ENCODE measurements around the gene FLNB.
A peak's percentile ranks its signal among the peaks of the same experiment; 100 is the strongest.
"Not testable (repeated sequence)": the region's sequence is repeated elsewhere in the genome, so short reads cannot be mapped to it uniquely, and the experiment has no call there.

Gene FLNB

DNA sequence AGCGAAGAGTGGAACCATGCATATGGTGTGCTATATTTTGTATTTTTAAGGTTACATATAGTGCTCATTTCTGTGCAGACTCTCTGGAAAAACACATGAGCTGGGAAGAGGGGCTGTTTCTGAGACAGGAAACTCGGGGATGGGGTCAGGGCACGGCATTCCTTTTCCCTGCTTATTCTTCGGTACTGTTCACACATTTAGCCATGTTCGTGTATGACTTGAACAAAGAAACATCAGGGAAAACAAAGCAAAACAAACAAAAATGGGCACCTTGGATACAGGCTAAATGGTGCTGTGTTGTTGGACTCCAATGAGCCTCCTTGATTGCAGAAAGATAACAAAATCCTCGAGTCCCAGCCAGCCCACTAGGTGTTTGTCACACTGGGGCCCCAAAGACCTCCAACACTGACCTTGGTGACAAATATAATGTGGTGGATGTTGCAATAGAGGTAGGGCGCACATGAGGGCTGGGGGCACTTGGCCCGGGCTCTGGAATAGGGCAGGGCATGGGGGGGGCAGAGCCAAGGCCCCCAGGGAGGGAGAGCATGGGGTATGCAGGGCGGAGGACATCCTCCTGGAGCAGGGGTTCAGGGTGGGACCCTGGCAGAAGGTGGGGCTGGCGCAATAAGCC is 183.3 kb downstream of the FLNB start:
- Mint-ChIP-seq H3K9me3 (peaks cover 3% of the 10 kb centered on the region in 2 donors), H3K27ac (no peak overlapping the region), H3K4me1 (peaks cover 6 to 13% of the 10 kb centered on the region in 2 donors), H3K27me3 (no peaks in the 10 kb centered on the region), H3K4me3 (no peak overlapping the region), H3K36me3 (peaks cover 4 to 17% of the 10 kb centered on the region in 2 donors)
- DNase-seq (no peak), ATAC-seq (replicated peaks) (no peak)

DNA sequence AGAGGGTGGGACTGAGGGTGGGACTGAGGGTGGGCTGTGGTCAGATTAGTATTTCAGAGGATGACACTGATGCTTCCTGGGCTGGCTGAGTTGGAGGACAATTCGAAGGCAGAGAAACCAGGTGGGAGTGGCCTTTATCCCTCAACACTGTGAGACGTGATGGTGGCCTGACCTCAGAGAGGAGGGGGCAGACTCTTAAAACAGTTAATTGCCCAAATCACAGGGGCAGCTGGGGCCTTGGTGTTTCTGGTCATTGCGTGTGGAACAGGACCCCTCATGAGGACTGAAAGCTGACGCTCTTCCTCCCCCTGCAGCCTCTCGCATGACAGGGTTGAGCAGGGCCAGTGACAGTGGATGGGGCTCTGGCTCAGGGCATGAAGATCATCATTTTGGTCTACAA is 183.8 kb downstream of the FLNB start:
- Mint-ChIP-seq H3K27me3 (no peaks in the 10 kb centered on the region), H3K36me3 (peaks cover 5 to 20% of the 10 kb centered on the region in 2 donors), H3K4me1 (peaks cover 12 to 19% of the 10 kb centered on the region in 2 donors), H3K4me3 (no peak overlapping the region), H3K9me3 (peaks cover 3% of the 10 kb centered on the region in 2 donors), H3K27ac (peak overlapping the region; percentile 70)
- ATAC-seq (replicated peaks) (no peak), DNase-seq (no peak)

DNA sequence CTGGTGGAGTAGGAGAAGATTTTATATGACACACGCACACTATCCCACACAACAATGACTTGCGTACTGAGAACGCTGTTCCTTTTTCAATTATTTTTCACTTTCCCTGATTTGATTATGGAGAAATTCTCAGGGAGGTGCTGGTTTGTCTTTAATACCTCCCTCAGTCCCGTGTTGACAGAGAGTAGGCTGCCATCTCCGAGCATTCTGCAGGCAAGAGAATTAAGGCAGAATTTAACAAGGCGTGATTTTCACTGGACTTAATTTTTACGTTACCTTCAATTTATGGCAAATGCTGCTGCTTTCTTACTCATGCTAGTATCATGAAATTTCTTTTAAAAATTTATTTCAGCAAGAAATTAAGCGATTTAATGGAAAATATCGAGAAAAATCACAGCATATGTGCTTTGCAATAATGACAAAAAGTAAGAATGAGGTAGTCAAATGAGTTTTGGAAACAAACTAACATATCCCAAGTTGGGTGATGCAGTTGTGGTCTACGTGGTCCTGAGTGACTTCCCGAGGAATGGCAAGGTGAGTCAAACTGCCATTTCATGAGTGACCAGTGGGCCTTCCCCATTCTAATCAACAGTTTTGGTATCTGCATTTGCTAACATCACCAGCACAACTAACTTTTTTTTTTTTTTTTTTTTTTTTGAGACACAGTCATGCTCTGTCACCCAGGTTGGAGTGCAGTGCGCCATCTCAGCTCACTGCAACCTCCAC is 185.6 kb downstream of the FLNB start:
- peak overlapping the region; percentile 84 for H3K27ac Mint-ChIP-seq
- no peak for ATAC-seq (replicated peaks)
- peaks cover 5 to 24% of the 10 kb centered on the region in 2 donors for H3K36me3 Mint-ChIP-seq
- peaks cover 25 to 26% of the 10 kb centered on the region in 2 donors for H3K4me1 Mint-ChIP-seq
- peaks cover 3% of the 10 kb centered on the region in 2 donors for H3K9me3 Mint-ChIP-seq
- DNase-seq: no peak
- no peaks in the 10 kb centered on the region for H3K27me3 Mint-ChIP-seq
- no peak overlapping the region for H3K4me3 Mint-ChIP-seq

DNA sequence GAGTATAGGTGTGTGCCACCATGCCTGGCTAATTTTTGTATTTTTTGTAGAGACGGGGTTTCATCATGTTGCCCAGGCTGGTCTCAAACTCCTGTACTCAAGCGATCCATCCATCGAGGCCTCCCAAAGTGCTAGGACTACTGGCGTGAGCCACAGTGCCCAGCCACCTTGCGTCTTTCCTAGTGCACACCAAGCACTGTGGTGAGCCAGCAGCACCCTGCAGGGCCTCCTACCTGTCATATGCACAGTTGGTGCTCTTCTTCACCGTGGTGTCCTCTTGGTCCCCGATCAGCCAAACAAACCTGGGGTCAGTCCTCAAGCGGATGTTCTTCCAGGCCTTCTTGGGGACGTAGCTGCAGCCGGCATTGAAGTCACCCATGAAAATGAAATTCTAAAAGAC is 189.4 kb downstream of the FLNB start:
- Mint-ChIP-seq H3K27ac (peak overlapping the region; percentile 77), H3K4me3 (no peak overlapping the region), H3K9me3 (peaks cover 3 to 5% of the 10 kb centered on the region in 2 donors), H3K27me3 (no peaks in the 10 kb centered on the region), H3K4me1 (peaks cover 46 to 58% of the 10 kb centered on the region in 2 donors), H3K36me3 (peaks cover 11 to 27% of the 10 kb centered on the region in 2 donors)
- ATAC-seq (replicated peaks): no peak
- no peak for DNase-seq

DNA sequence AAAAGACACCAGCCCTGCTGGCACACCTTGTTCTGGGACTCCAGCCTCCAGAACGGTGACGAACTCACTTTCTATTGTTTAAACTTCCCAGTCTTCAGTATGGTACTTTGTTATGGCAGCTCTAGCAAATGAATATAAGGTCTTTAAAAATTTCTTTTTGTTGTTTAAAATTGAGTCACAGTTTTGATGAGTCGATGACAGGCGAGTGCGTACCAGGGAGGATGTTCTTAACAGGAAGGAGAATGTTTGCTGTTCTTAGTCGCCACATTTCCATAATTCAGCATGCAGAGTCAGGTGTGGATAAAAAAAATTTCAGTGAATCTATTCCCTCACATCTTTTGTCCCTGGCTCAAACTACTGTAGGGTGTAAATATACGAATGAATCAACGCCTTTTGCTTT is 190.1 kb downstream of the FLNB start:
- no peaks in the 10 kb centered on the region for H3K27me3 Mint-ChIP-seq
- peak overlapping the region; percentile 77 for H3K27ac Mint-ChIP-seq
- DNase-seq (no peak), ATAC-seq (replicated peaks) (no peak)
- H3K36me3 Mint-ChIP-seq: peaks cover 11 to 27% of the 10 kb centered on the region in 2 donors
- H3K9me3 Mint-ChIP-seq: peaks cover 3 to 4% of the 10 kb centered on the region in 2 donors
- no peak overlapping the region for H3K4me3 Mint-ChIP-seq
- H3K4me1 Mint-ChIP-seq: peaks cover 52 to 66% of the 10 kb centered on the region in 2 donors

DNA sequence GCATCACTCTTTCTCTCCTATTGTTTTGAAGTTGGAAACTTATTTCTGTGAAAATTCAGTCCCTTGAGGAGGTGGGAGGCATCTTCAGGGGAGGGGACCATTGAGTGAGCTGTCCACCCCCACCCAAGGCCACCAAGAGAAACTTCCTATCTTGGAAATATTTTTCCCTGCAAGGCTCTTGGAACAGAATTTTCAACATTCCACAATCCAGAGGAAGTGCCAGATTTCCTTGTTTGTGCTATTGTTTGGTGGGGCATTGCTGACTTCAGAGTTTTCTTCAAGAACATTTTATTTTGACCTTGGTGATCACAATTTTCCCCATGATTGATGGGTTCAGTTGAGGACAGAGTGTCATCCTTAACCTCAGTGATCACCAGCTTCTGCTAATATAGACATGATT is 190.6 kb downstream of the FLNB start:
- no peak overlapping the region for H3K4me3 Mint-ChIP-seq
- H3K36me3 Mint-ChIP-seq: peaks cover 8 to 23% of the 10 kb centered on the region in 2 donors
- H3K9me3 Mint-ChIP-seq: peaks cover 2 to 4% of the 10 kb centered on the region in 2 donors
- peaks cover 50 to 70% of the 10 kb centered on the region in 2 donors for H3K4me1 Mint-ChIP-seq
- DNase-seq (no peak), ATAC-seq (replicated peaks) (no peak)
- H3K27me3 Mint-ChIP-seq: no peaks in the 10 kb centered on the region
- peak overlapping the region; percentile 42 for H3K27ac Mint-ChIP-seq

DNA sequence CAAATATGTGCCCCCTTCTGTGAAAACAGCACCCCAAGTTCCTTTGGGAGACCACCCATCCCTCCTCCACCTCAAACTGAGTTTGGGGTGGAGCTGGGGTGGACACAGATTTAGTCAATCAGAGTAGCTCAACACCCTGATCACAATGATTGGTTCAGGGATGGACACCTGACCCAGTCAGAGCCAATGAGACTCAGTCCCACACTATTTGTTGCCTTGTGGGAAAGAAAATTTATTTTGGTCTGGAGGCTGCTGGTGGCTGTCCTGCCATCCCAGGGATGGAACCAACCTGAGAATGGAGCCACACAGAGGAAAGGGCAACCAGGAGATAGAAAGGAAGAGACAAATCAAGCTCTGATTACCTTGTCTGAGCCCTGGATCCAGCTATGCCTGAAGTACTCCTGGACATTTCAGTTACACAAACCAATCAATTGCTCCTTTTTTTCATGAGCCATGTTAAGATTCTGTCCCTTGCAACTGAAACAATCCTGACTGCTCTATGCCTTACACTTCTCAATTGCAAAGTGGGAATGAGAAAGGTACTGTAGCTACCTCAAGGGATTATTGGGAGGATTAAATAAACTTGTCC is 192.0 kb downstream of the FLNB start:
- H3K36me3 Mint-ChIP-seq: peaks cover 8 to 19% of the 10 kb centered on the region in 2 donors
- H3K4me3 Mint-ChIP-seq: peak overlapping the region in 1 of 2 donors; percentile 41
- H3K27ac Mint-ChIP-seq: peak overlapping the region; percentile 56
- H3K9me3 Mint-ChIP-seq: peaks cover 1 to 4% of the 10 kb centered on the region in 2 donors
- no peak for ATAC-seq (replicated peaks)
- DNase-seq: no peak
- peaks cover 50 to 76% of the 10 kb centered on the region in 2 donors for H3K4me1 Mint-ChIP-seq
- no peaks in the 10 kb centered on the region for H3K27me3 Mint-ChIP-seq

DNA sequence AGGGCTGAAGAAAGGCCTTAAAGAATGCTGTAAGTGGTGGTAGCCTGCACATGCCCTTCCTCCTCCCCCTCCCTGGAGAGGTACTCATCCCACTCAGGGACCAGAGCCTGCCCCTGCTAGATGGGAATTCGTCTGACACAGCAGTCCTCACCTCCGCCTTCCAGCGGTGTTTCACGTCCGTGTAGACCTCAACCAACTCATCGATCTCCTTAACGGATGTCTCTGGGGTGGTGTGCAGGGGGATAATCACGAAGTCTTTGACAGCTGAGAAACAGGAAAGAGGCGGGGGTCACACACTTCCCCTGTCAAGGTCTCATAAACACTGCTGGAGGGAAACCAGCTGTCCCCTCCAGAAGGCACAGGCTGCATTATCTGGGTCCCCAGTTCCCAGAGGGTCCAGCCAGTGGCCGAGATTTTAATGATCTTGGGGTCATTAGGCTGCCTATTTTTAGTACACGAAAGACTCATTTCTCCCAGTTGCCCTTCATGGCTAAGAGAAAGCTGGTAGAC is 192.7 kb downstream of the FLNB start:
- H3K4me3 Mint-ChIP-seq: peak overlapping the region; percentile 14 to 17

DNA sequence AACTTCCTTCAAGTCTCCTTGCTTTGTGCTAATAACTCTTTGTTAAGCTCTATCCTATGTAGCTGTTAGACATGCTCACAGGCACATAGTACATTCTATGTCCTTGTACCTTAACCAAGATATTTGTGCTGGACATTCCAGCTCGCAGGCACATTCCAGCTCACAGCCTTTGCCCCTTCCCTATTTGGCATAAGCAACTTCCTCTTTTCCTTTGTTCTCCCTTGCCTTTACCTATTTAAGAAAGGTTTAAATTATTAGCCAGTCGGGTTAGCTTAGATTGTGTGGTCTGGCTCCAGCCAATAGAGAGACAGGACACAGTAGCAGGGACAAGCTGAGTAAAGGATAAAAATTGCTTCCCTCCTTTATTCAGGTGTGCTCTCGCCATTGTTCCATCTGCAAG is 193.2 kb downstream of the FLNB start:
- not testable (repeated sequence) for H3K27me3 Mint-ChIP-seq; ATAC-seq (replicated peaks); DNase-seq; H3K9me3 Mint-ChIP-seq
- Mint-ChIP-seq H3K36me3 (peaks cover 7 to 18% of the 10 kb centered on the region in 2 donors), H3K4me1 (peaks cover 54 to 82% of the 10 kb centered on the region in 2 donors), H3K27ac (peak overlapping the region; percentile 37), H3K4me3 (peak overlapping the region; percentile 7 to 40)

More for the DNA sequence above, 192.7 kb downstream of the FLNB start:
- Mint-ChIP-seq H3K36me3 (peaks cover 8 to 19% of the 10 kb centered on the region in 2 donors), H3K27me3 (no peaks in the 10 kb centered on the region), H3K9me3 (peaks cover 1 to 4% of the 10 kb centered on the region in 2 donors), H3K4me1 (peaks cover 50 to 78% of the 10 kb centered on the region in 2 donors), H3K27ac (peak overlapping the region; percentile 62)
- DNase-seq: no peak
- no peak for ATAC-seq (replicated peaks)

DNA sequence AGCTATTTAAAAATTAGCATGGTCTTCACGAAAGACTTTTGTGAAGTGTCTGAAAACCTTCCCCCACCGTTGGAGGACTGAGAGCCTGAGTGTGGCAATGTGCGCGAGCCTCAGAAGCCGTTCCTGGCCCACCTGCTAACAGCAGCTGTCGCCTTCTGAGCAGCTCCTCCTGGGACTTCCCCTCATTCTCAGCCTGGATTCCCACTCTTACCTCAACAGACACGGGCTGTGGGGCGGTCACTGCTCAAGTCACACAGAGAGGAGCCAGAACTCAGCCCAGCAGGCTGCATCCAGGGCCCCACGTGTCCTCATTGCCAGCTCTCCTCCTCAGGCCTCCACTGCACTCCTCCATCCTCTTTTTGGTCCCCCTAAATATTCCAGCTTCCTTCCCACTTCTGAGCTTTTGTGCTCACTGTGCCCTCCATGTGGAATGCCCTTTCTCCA is 194.7 kb downstream of the FLNB start:
- peak overlapping the region; percentile 81 for H3K27ac Mint-ChIP-seq
- H3K9me3 Mint-ChIP-seq: peaks cover 1 to 4% of the 10 kb centered on the region in 2 donors
- H3K4me1 Mint-ChIP-seq: peaks cover 45 to 74% of the 10 kb centered on the region in 2 donors
- peak; percentile 57 for DNase-seq
- peak; percentile 88 to 89 for ATAC-seq (replicated peaks)
- peak overlapping the region; percentile 41 to 55 for H3K4me3 Mint-ChIP-seq
- H3K27me3 Mint-ChIP-seq: no peaks in the 10 kb centered on the region
- H3K36me3 Mint-ChIP-seq: peaks cover 6 to 12% of the 10 kb centered on the region in 2 donors

DNA sequence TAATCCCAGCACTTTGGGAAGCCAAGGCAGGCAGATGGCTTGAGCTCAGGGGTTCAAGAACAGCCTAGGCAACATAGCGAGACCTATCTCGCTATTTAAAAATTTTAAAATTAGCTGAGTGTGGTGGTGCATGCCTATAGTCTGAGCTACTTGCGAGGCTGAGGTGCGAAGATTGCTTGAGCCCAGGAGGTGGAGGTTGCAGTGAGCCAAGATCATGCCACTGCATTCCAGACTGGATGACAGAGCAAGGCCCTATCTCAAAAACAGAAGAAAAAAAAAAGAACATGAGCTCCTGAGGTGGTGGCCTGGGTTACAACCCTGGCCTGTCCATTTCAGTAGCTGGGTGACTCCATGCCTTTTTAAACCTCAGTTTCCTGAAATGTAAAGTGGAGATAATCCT is 195.3 kb downstream of the FLNB start:
- Mint-ChIP-seq H3K27ac (peak overlapping the region; percentile 81), H3K36me3 (peaks cover 6 to 12% of the 10 kb centered on the region in 2 donors), H3K4me3 (no peak overlapping the region), H3K27me3 (no peaks in the 10 kb centered on the region), H3K4me1 (peaks cover 40 to 69% of the 10 kb centered on the region in 2 donors), H3K9me3 (peaks cover 1 to 4% of the 10 kb centered on the region in 2 donors)
- no peak for ATAC-seq (replicated peaks)
- DNase-seq: no peak

DNA sequence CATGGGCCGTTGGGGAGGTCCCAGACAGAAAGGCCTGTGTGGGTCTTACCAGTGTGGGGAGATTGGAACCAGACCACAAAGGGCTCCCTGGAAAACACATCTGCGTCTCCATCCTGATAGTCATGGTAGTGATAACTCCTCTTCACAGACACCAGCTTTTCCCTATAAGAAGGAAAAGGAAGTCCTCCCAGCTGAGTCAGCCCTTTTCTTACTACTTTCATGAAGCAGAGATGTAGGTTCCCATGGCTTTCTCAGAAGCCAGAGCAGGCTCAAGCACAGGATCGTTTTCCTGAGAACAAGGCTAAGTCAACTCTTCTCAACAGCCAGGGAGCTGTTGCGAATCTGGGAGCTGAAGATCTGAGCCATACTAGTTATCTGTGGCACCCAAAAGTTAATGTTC is 196.5 kb downstream of the FLNB start:
- DNase-seq (no peak), ATAC-seq (replicated peaks) (no peak)
- peaks cover 1 to 4% of the 10 kb centered on the region in 2 donors for H3K9me3 Mint-ChIP-seq
- H3K27me3 Mint-ChIP-seq: no peaks in the 10 kb centered on the region
- peaks cover 6 to 10% of the 10 kb centered on the region in 2 donors for H3K36me3 Mint-ChIP-seq
- no peak overlapping the region for H3K27ac Mint-ChIP-seq
- H3K4me3 Mint-ChIP-seq: no peak overlapping the region
- peaks cover 38 to 65% of the 10 kb centered on the region in 2 donors for H3K4me1 Mint-ChIP-seq

DNA sequence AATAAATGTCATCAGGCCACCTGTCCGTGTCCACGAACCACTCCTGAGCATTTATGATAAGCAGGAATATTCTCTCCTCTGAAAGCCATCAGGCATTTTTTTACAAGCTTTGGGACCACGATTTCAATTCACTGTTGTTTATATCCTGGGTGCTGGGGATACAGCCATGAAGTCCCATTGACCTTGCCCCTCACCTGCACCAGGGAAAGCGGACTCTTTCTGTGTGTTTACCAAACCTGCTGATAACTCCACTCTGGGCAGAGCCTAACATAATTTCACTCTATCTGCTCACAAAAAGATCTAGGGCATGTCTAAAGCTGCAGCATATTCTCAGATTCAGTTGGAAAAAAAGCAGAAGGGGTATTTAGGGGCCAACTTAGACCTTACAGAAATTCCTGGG is 197.8 kb downstream of the FLNB start:
- H3K36me3 Mint-ChIP-seq: peaks cover 4 to 9% of the 10 kb centered on the region in 2 donors
- no peak overlapping the region for H3K4me3 Mint-ChIP-seq
- H3K27me3 Mint-ChIP-seq: no peaks in the 10 kb centered on the region
- no peak for ATAC-seq (replicated peaks)
- H3K4me1 Mint-ChIP-seq: peaks cover 32 to 65% of the 10 kb centered on the region in 2 donors
- DNase-seq: no peak
- H3K27ac Mint-ChIP-seq: peak overlapping the region; percentile 79
- H3K9me3 Mint-ChIP-seq: peaks cover 1 to 4% of the 10 kb centered on the region in 2 donors

DNA sequence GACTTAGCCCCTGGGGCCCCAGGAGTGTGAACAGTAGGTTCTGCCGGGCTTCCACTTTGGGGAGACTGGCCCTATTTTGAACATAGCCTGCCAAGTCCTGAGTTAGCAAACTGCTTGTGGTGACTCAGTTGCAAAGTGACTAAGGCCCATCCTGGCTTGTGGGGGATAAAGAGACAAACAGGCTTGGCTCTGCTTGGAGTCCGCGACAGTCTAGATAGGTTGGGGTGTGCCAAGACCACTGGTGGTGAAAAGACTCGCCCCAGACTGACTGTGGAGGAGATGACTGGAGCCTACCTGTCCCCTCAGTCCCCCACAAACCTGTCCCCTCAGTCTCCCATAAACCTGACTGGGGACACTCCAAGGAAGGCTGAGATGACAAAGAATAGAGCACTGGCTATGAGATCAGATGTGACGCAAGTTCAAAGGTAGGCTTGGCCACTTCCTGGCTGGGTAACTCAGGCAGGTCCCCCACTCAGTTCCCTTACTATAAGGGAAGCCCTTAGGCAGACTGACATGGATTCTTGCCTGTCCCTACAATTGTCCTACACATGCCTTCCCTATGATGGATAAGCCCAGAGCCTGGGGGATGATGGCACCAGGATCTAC is 198.3 kb downstream of the FLNB start:
- ATAC-seq (replicated peaks): no peak
- Mint-ChIP-seq H3K36me3 (peaks cover 4 to 7% of the 10 kb centered on the region in 2 donors), H3K4me1 (peaks cover 28 to 65% of the 10 kb centered on the region in 2 donors), H3K9me3 (peaks cover 1 to 2% of the 10 kb centered on the region in 2 donors), H3K4me3 (no peak overlapping the region), H3K27me3 (no peaks in the 10 kb centered on the region), H3K27ac (no peak overlapping the region)
- no peak for DNase-seq
